NCI-H2081 treated with DMSO at 0.1 percent for 48 hours (cell line): ENCODE measurements around the gene PID1.
"Not testable (repeated sequence)": the region's sequence is repeated elsewhere in the genome, so short reads cannot be mapped to it uniquely, and the experiment has no call there.

Experiments used
- DNase-seq: peaks from one replicate; lab custom pipeline; 2025; lab: John Stamatoyannopoulos, UW

The PID1 gene

GRCh38 chr2:229212241-229212640 lies 58.8 kb downstream of the PID1 start:
- no peak for DNase-seq

GRCh38 chr2:229210641-229211040 lies 60.4 kb downstream of the PID1 start:
- DNase-seq: no peak

GRCh38 chr2:229206548-229206947 lies 64.5 kb downstream of the PID1 start:
- DNase-seq: peak; percentile 12

GRCh38 chr2:229205704-229206103 lies 65.4 kb downstream of the PID1 start:
- DNase-seq: no peak

- no peak for DNase-seq
Observed at GRCh38 chr2:229202646-229203045, 68.4 kb downstream of the PID1 start.

- no peak for DNase-seq
Observed at GRCh38 chr2:229201521-229201920, 69.6 kb downstream of the PID1 start.

GRCh38 chr2:229199267-229199666 lies 71.8 kb downstream of the PID1 start:
- no peak for DNase-seq

- DNase-seq: no peak
Observed at GRCh38 chr2:229196448-229196847, 74.6 kb downstream of the PID1 start.

- DNase-seq: no peak
Observed at GRCh38 chr2:229195346-229195947, 75.6 kb downstream of the PID1 start.

GRCh38 chr2:229193281-229193680 lies 77.8 kb downstream of the PID1 start:
- no peak for DNase-seq

GRCh38 chr2:229191413-229191812 lies 79.7 kb downstream of the PID1 start:
- no peak for DNase-seq

- DNase-seq: not testable (repeated sequence)
Observed at GRCh38 chr2:229187123-229187522, 84.0 kb downstream of the PID1 start.

GRCh38 chr2:229181641-229182040 lies 89.4 kb downstream of the PID1 start:
- no peak for DNase-seq

- DNase-seq: no peak
Observed at GRCh38 chr2:229180658-229181057, 90.4 kb downstream of the PID1 start.

GRCh38 chr2:229179628-229180027 lies 91.5 kb downstream of the PID1 start:
- no peak for DNase-seq

- no peak for DNase-seq
Observed at GRCh38 chr2:229178706-229179105, 92.4 kb downstream of the PID1 start.

- no peak for DNase-seq
Observed at GRCh38 chr2:229178117-229178516, 93.0 kb downstream of the PID1 start.

GRCh38 chr2:229176136-229176535 lies 95.0 kb downstream of the PID1 start:
- peak; percentile 29 for DNase-seq

- no peak for DNase-seq
Observed at GRCh38 chr2:229175497-229175863, 95.6 kb downstream of the PID1 start.

- no peak for DNase-seq
Observed at GRCh38 chr2:229174794-229175496, 96.1 kb downstream of the PID1 start.

- no peak for DNase-seq
Observed at GRCh38 chr2:229173825-229174359, 97.2 kb downstream of the PID1 start.

- DNase-seq: no peak
Observed at GRCh38 chr2:229170916-229171315, 100.2 kb downstream of the PID1 start.

- DNase-seq: no peak
Observed at GRCh38 chr2:229170171-229170570, 100.9 kb downstream of the PID1 start.

- DNase-seq: no peak
Observed at GRCh38 chr2:229169751-229170150, 101.3 kb downstream of the PID1 start.
